Activated CD4-positive, alpha-beta memory T cell treated with anti-CD3 and anti-CD28 coated beads for 36 hours (primary cell): ENCODE results near the gene NNT. TPM values are rescaled to one million over a fixed set of nuclear protein-coding genes. Genes with fewer than 3 reads are reported as not detected.

Experiments used
- CTCF ChIA-PET: fragments of 350-600 bp; sonication (Branson Sonifier 250); formaldehyde crosslinking; loops from one replicate; lab custom pipeline; 2021; ENCODE audit warnings: antibody characterized with exemption, inconsistent platforms; lab: Charles Lee
- POLR2A ChIA-PET: fragments of 350-600 bp; sonication (Branson Sonifier 250); formaldehyde crosslinking; loops from one replicate; lab custom pipeline; 2021; ENCODE audit warnings: antibody characterized with exemption; lab: Charles Lee
- DNase-seq: peaks from one replicate; pipeline ENCODE4 v3.0.0-alpha.2; 2020
- H3K27ac Mint-ChIP-seq: one replicate; pipeline ENCODE4 v1.8.0; 2021; ENCODE audit warnings: mixed read lengths
- H3K27me3 Mint-ChIP-seq: one replicate; pipeline ENCODE4 v1.8.0; 2021; ENCODE audit warnings: mixed read lengths
- H3K36me3 Mint-ChIP-seq: one replicate; pipeline ENCODE4 v1.8.0; 2021; ENCODE audit warnings: mixed read lengths
- H3K4me1 Mint-ChIP-seq: one replicate; pipeline ENCODE4 v1.8.0; 2021; ENCODE audit warnings: low read depth, mixed read lengths
- H3K4me3 Mint-ChIP-seq: one replicate; pipeline ENCODE4 v1.8.0; 2021; ENCODE audit warnings: mild to moderate bottlenecking, mixed read lengths
- H3K9me3 Mint-ChIP-seq: one replicate; pipeline ENCODE4 v1.8.0; 2021; ENCODE audit warnings: mixed read lengths
- intact Hi-C: fragments of 100-400 bp; cut with micrococcal nuclease; formaldehyde crosslinking; loops from one replicate; pipeline ENCODE4 v1.15.1; 2023
- total RNA-seq, 2 experiments: library from RNA; stranded (reverse); gene quantifications; one replicate each; pipeline ENCODE4 v1.2.3, GENCODE V29; 2021

Gene NNT
- total RNA-seq, 2 experiments from 2014 or later: 96.6 to 99.9 TPM

GRCh38 chr5:43613370-43613769 lies 10.4 kb downstream of the NNT start:
- intact Hi-C loops: no loop called here
- CTCF ChIA-PET: no interaction called here
- no peak for DNase-seq
- Mint-ChIP-seq H3K4me1 (peaks cover 4% of the 10 kb centered on the region), H3K27ac (no peak overlapping the region), H3K4me3 (no peak overlapping the region), H3K27me3 (no peaks in the 10 kb centered on the region), H3K36me3 (peaks cover 41% of the 10 kb centered on the region), H3K9me3 (no peaks in the 10 kb centered on the region)
- POLR2A ChIA-PET: no interaction called here

GRCh38 chr5:43615445-43616184 lies 12.6 kb downstream of the NNT start:
- no peak for DNase-seq
- POLR2A ChIA-PET: no interaction called here
- Mint-ChIP-seq H3K36me3 (peaks cover 41% of the 10 kb centered on the region), H3K27me3 (no peaks in the 10 kb centered on the region), H3K9me3 (no peaks in the 10 kb centered on the region), H3K4me1 (no peaks in the 10 kb centered on the region), H3K4me3 (no peak overlapping the region), H3K27ac (no peak overlapping the region)
- intact Hi-C loops: no loop called here
- CTCF ChIA-PET: interaction anchor here (0.6 to 1.2 kb wide), 2 partner anchors 15 to 619 kb away, joined by 3 to 5 read pairs; no protein-coding TSS in a partner anchor

DNA sequence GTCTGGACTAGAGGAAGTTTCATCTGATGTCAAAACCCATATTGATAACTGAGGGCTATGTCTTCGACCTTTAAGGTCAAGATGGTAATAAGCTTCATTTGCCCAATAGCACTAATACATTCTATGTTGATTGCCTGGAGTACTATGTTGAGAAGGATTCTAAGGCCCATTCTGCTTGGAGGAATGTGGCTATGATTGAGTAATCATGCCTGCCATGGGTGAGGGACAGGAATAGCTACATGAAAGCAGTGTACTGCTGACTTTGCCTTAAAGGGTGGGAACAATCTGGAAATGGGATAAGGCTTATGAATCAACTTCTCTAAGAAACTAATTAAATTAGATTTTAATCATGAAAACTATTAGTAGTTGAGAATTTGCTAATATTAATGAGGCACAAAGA lies 13.6 kb downstream of the NNT start:
- no peak for DNase-seq
- peaks cover 42% of the 10 kb centered on the region for H3K36me3 Mint-ChIP-seq
- no peak overlapping the region for H3K4me3 Mint-ChIP-seq
- H3K27ac Mint-ChIP-seq: no peak overlapping the region
- intact Hi-C loops: no loop called here
- ChIA-PET CTCF (interaction anchor here (1.2 kb wide), 1 partner anchor 14 kb away, joined by 5 read pairs; no protein-coding TSS in a partner anchor), POLR2A (no interaction called here)
- peaks cover 2% of the 10 kb centered on the region for H3K4me1 Mint-ChIP-seq
- H3K27me3 Mint-ChIP-seq: no peaks in the 10 kb centered on the region
- no peaks in the 10 kb centered on the region for H3K9me3 Mint-ChIP-seq

DNA sequence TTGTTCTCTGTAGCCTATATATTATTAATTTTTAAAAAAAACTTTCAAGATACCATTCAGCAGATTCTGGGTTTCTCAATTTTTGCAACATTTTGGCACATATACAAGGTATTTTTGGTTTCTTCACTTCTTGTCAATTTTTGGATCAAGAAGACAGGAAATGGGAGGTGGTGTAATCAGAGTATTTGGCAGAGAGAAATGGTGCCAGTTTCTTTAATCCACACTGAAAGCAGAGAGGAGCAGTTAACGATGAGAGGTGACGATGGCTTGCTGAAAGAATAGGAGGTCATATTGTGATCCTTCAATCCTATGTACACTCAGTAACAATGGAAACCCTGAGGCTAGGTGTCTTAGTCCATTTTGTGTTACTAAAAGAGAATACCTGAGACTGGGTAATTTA lies 16.4 kb downstream of the NNT start:
- Mint-ChIP-seq H3K4me1 (peaks cover 7% of the 10 kb centered on the region), H3K9me3 (no peaks in the 10 kb centered on the region), H3K4me3 (no peak overlapping the region), H3K36me3 (peaks cover 42% of the 10 kb centered on the region), H3K27me3 (no peaks in the 10 kb centered on the region), H3K27ac (no peak overlapping the region)
- intact Hi-C loops: no loop called here
- CTCF ChIA-PET: interaction anchor here (3.5 kb wide), 1 partner anchor 12 kb away, joined by 23 read pairs; no protein-coding TSS in a partner anchor
- DNase-seq: no peak
- POLR2A ChIA-PET: no interaction called here

DNA sequence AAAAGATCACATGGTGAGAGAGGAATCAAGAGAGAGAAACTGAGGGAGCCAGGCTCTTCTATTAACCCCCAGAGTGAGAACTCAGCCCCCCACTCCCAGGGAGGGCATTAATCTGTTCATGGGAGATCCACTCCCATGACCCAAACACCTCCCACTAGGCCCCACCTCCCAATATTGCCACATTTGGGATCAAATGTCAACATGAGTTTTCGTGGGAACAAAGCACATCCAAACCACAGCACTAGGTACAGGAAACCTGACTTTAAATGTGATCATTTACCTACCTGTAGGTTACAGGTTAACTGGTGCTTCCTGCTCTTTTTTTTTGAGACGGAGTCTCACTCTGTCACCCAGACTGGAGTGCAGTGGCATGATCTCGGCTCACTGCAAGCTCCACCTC lies 16.9 kb downstream of the NNT start:
- ChIA-PET CTCF (interaction anchor here (3.5 kb wide), 1 partner anchor 11 kb away, joined by 23 read pairs; no protein-coding TSS in a partner anchor), POLR2A (interaction anchor here (1.4 kb wide), 1 partner anchor 10 kb away, joined by 3 read pairs; no protein-coding TSS in a partner anchor)
- Mint-ChIP-seq H3K27me3 (no peaks in the 10 kb centered on the region), H3K36me3 (peaks cover 44% of the 10 kb centered on the region), H3K4me1 (peaks cover 7% of the 10 kb centered on the region), H3K27ac (no peak overlapping the region), H3K9me3 (no peaks in the 10 kb centered on the region), H3K4me3 (no peak overlapping the region)
- intact Hi-C loops: no loop called here
- DNase-seq: no peak

DNA sequence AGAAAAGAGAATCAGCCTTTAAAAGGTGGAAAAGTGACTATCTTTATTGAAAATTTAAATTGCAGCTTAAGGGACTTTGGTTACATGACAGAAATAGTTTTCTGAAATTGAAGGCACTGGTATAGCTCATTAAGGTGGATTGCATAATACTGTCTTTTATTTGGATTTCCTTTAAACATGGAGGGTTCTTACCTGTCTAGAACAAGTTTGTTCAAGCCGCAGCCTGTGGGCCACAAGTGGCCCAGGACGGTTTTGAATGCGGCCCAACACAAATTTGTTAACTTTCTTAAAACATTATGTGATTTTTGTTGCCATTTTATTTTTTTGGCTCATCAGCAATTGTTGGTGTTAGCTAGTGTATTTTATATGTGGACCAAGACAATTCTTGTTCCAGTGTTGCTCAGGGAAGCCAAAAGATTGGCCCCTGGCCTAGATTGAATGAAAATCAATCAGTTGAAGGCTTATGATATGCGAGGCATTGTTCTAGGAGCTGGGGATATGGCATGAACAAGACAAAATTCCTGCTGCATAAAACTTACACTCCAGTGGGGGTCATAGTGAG lies 18.0 kb downstream of the NNT start:
- Mint-ChIP-seq H3K4me1 (peaks cover 7% of the 10 kb centered on the region), H3K27ac (no peak overlapping the region), H3K36me3 (peaks cover 41% of the 10 kb centered on the region), H3K9me3 (no peaks in the 10 kb centered on the region), H3K4me3 (no peak overlapping the region), H3K27me3 (no peaks in the 10 kb centered on the region)
- POLR2A ChIA-PET: interaction anchor here (1.4 kb wide), 1 partner anchor 11 kb away, joined by 3 read pairs; no protein-coding TSS in a partner anchor
- CTCF ChIA-PET: interaction anchor here (3.5 kb wide), 1 partner anchor 10 kb away, joined by 23 read pairs; no protein-coding TSS in a partner anchor
- DNase-seq: no peak
- intact Hi-C loops: no loop called here

DNA sequence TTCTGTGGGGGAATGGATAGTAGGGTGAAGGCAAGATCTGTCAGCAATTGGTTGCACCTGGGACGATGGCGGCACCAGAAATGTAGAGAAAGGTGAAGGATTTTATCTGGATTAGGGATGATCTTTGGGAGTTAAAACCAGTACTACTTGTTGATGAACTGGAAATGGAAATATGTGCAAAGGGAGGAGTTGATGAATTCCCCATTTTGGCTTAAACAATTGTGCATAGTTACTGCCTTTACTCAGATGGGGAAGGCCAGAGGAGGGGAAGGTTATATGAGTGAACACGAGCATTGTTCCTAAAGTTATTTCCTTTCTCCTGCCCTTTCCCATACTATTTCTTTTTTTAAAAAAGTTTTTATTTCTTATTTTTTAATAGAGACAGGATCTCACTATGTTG lies 19.1 kb downstream of the NNT start:
- Mint-ChIP-seq H3K36me3 (peaks cover 38% of the 10 kb centered on the region), H3K4me1 (peaks cover 7% of the 10 kb centered on the region), H3K4me3 (no peak overlapping the region), H3K27ac (no peak overlapping the region), H3K27me3 (no peaks in the 10 kb centered on the region), H3K9me3 (no peaks in the 10 kb centered on the region)
- POLR2A ChIA-PET: interaction anchor here (1.0 kb wide), 1 partner anchor 11 kb away, joined by 3 read pairs; no protein-coding TSS in a partner anchor
- no peak for DNase-seq
- intact Hi-C loops: no loop called here
- CTCF ChIA-PET: interaction anchor here (1.6 kb wide), 1 partner anchor 9 kb away, joined by 8 read pairs; no protein-coding TSS in a partner anchor

GRCh38 chr5:43623048-43623680 lies 20.2 kb downstream of the NNT start:
- DNase-seq: no peak
- Mint-ChIP-seq H3K9me3 (no peaks in the 10 kb centered on the region), H3K4me3 (no peak overlapping the region), H3K36me3 (peaks cover 36% of the 10 kb centered on the region), H3K27ac (no peak overlapping the region), H3K4me1 (peaks cover 7% of the 10 kb centered on the region), H3K27me3 (no peaks in the 10 kb centered on the region)
- intact Hi-C loops: no loop called here
- ChIA-PET CTCF (interaction anchor here (1.6 kb wide), 1 partner anchor 8 kb away, joined by 8 read pairs; no protein-coding TSS in a partner anchor), POLR2A (no interaction called here)

- CTCF ChIA-PET: interaction anchor here (0.6 kb wide), 1 partner anchor 80 kb away, joined by 3 read pairs; no protein-coding TSS in a partner anchor
- Mint-ChIP-seq H3K27ac (no peak overlapping the region), H3K9me3 (no peaks in the 10 kb centered on the region), H3K27me3 (no peaks in the 10 kb centered on the region), H3K36me3 (peaks cover 24% of the 10 kb centered on the region), H3K4me1 (peaks cover 8% of the 10 kb centered on the region), H3K4me3 (no peak overlapping the region)
- no peak for DNase-seq
- intact Hi-C loops: no loop called here
- POLR2A ChIA-PET: interaction anchor here (0.6 kb wide), 1 partner anchor 505 kb away, joined by 3 read pairs; no protein-coding TSS in a partner anchor
Measured at GRCh38 chr5:43627028-43627427, 24.0 kb downstream of the NNT start.

DNA sequence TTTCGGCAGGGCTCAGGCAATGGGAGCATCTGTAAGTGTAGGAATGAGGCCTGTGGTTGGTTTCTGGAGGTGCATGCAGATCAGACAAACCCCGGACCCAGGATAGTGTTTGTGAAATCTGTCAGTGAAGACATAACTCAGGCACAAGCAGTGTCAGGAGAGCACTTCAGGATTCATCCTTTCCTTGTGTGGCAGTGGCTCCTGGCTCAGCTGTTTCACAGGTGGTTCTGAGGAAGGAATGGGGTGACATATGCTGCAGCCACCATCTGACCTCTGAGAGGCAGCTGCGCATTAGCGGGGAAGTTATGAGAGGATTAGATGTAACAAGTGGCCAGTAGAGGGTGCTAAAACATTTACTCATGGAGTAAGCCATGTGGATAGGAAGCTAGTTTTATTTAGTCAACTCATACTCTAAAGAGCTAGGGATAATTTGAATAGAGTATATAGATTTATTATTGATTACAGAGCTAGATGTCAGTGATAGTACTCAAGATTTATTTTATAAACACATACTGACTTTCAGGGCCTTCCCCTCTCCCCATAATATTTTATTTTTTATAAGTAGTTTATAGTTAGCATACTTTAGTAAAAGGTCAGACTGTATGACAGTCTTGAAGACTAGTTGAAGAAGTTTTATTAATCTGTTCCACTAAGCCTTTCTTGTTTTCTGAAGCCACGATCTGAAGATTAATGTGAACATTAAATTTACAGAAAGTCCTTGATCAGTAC lies 28.4 kb downstream of the NNT start:
- CTCF ChIA-PET: interaction anchor here (0.6 to 3.1 kb wide), 28 partner anchors 8 to 1143 kb away, joined by 3 to 35 read pairs (median 4); partner anchors contain the start of gene NNT
- peaks cover 34% of the 10 kb centered on the region for H3K36me3 Mint-ChIP-seq
- H3K27me3 Mint-ChIP-seq: no peaks in the 10 kb centered on the region
- DNase-seq: peak; percentile 27
- no peaks in the 10 kb centered on the region for H3K9me3 Mint-ChIP-seq
- POLR2A ChIA-PET: interaction anchor here (1.0 to 1.9 kb wide), 2 partner anchors 28 to 147 kb away, joined by 3 to 10 read pairs; partner anchors contain the start of gene NNT
- intact Hi-C loops: loop anchor here (5.0 kb wide), 1 partner anchor 701 kb away; no protein-coding TSS in a partner anchor
- H3K4me3 Mint-ChIP-seq: no peak overlapping the region
- H3K27ac Mint-ChIP-seq: no peak overlapping the region
- H3K4me1 Mint-ChIP-seq: peaks cover 5% of the 10 kb centered on the region

- no peaks in the 10 kb centered on the region for H3K9me3 Mint-ChIP-seq
- CTCF ChIA-PET: no interaction called here
- H3K4me3 Mint-ChIP-seq: no peak overlapping the region
- intact Hi-C loops: loop anchor here (5.0 kb wide), 1 partner anchor 698 kb away; no protein-coding TSS in a partner anchor
- peaks cover 13% of the 10 kb centered on the region for H3K4me1 Mint-ChIP-seq
- peaks cover 26% of the 10 kb centered on the region for H3K36me3 Mint-ChIP-seq
- H3K27ac Mint-ChIP-seq: no peak overlapping the region
- DNase-seq: no peak
- H3K27me3 Mint-ChIP-seq: no peaks in the 10 kb centered on the region
- POLR2A ChIA-PET: no interaction called here
Measured at GRCh38 chr5:43634621-43635020, 31.6 kb downstream of the NNT start.
